AG09309 (cell line): ENCODE results near the gene WDR59.

Experiments
- DNase-seq: peaks from one replicate; pipeline ENCODE4 v3.0.0-alpha.2; 2010; ENCODE audit warnings: low read depth
- H3K4me3 ChIP-seq: 2 replicates; pipeline ENCODE4 v1.5.1; 2011; ENCODE audit warnings: mild to moderate bottlenecking, low read depth, low read length, moderate library complexity; ENCODE audit not compliant: control insufficient read depth
- CTCF ChIP-seq: IDR thresholded peaks from 2 replicates; pipeline ENCODE4 v1.5.1; 2011; ENCODE audit warnings: mild to moderate bottlenecking, low read depth, low read length, inconsistent platforms; ENCODE audit not compliant: insufficient read depth, control insufficient read depth; ENCODE audit errors: missing control alignments

Gene WDR59

GRCh38 chr16:74896389-74897370, 88.2 kb downstream of the WDR59 start:
- DNase-seq, result peak; percentile 18
- no peak for TF ChIP-seq CTCF
- H3K4me3 ChIP-seq, result no peak overlapping the region

- DNase-seq, result no peak
- H3K4me3 ChIP-seq, result no peak overlapping the region
- TF ChIP-seq CTCF, result no peak
Observed at GRCh38 chr16:74893541-74893940, 91.4 kb downstream of the WDR59 start.

GRCh38 chr16:74892574-74893461, 92.1 kb downstream of the WDR59 start:
- no peak for DNase-seq
- TF ChIP-seq CTCF, result no peak
- H3K4me3 ChIP-seq, result no peak overlapping the region

GRCh38 chr16:74888888-74889287, 96.0 kb downstream of the WDR59 start:
- TF ChIP-seq CTCF, result no peak
- no peak overlapping the region for H3K4me3 ChIP-seq
- DNase-seq, result no peak

- DNase-seq, result no peak
- TF ChIP-seq CTCF, result no peak
- H3K4me3 ChIP-seq, result no peak overlapping the region
Observed at GRCh38 chr16:74888232-74888862, 96.6 kb downstream of the WDR59 start.

GRCh38 chr16:74887084-74887483, 97.8 kb downstream of the WDR59 start:
- no peak for DNase-seq
- no peak overlapping the region for H3K4me3 ChIP-seq
- TF ChIP-seq CTCF, result no peak
